Skin of body (tissue), 2 donors: ENCODE data around the gene CDC16. TPM values are rescaled to one million over a fixed set of nuclear protein-coding genes. Genes with fewer than 3 reads are reported as not detected.
"Not testable (repeated sequence)": the region's sequence is repeated elsewhere in the genome, so short reads cannot be mapped to it uniquely, and the experiment has no call there.

Experiments used
- DNase-seq: peaks from one replicate; lab custom pipeline; 2025; lab: John Stamatoyannopoulos, UW
- total RNA-seq: library from RNA; depleted of rRNA; stranded (reverse); fragments of >200 nt; gene quantifications from one replicate; pipeline ENCODE4 v1.2.3, GENCODE V29; 2014

Gene CDC16
- total RNA-seq, 1 donor from 2014 or later = 71.2 TPM

- no peak for DNase-seq
Observed at GRCh38 chr13:114261328-114261965, 26.8 kb downstream of the CDC16 start.

- DNase-seq = no peak
Observed at GRCh38 chr13:114263578-114263977, 28.9 kb downstream of the CDC16 start.

- not testable (repeated sequence) for DNase-seq
Observed at GRCh38 chr13:114264313-114264712, 29.6 kb downstream of the CDC16 start.

GRCh38 chr13:114264886-114265611, 30.4 kb downstream of the CDC16 start:
- DNase-seq = no peak

- no peak for DNase-seq
Observed at GRCh38 chr13:114266241-114266640, 31.5 kb downstream of the CDC16 start.

DNA sequence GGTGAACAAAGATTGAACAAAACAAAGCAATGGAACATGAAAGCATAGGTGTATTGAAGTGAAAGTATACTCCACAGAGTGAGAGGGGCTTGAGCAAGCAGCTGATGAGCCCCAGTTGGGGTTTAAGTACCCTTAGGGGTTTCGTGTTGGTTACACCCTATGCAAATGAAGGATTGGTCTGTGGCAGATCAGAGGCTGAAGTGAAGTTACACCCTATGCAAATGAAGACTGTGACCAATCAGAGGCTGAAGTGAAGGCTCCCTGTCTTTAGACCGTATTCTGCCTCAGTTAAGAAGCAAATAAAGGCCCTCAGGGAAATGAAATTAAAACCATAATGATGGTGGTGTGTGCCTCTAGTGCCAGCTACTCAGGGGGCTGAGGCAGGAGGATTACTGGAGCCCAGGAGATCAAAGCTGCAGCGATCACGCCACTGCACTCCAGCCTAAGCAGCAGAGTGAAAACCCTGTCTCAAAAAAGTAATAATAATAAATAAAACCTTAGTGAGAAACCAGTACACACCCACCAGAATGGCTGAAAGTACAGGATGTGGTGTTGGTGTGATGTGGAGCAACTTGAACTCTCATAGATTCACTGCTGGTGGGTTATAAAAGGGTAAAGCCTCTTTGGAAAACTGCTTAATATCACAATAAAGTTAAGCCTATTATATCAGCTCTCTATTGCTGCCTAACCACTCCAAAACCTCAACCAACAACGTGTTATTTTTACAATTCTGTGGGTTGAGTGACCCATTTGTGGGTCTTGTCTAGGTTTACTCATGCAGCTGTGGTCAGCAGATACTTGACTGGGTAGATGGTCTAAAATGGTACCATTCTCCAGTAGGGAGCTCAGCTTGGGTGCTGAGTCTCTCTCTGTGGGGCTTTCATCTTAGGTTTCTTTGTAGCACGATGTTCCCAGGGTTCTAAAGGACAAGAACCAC, 33.9 kb downstream of the CDC16 start:
- no peak for DNase-seq

DNA sequence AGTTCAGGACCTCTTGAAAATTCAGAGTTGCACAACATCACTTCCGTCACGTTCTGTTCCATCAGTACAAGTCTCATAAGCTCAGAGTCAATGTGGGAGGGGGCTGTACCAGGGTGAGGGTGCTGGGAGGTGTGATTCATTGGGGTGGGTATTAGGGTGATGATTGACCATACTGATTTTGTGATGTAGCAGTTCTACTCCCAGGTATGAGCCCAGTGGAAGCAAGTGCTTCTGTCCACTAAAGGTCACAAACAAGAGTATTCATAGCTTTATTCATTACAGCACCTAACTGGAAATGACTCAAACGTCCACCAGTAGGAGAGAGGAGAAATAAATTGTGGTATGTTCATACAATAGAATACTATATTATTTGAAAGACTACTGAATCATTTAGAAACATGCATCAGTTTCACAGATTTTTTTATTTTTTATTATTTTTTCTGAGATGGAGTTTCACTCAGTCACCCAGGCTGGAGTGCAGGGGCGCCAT, 34.6 kb downstream of the CDC16 start:
- no peak for DNase-seq

- no peak for DNase-seq
Observed at GRCh38 chr13:114272977-114273376, 38.3 kb downstream of the CDC16 start.

GRCh38 chr13:114275304-114275703, 40.6 kb downstream of the CDC16 start:
- DNase-seq = no peak

DNA sequence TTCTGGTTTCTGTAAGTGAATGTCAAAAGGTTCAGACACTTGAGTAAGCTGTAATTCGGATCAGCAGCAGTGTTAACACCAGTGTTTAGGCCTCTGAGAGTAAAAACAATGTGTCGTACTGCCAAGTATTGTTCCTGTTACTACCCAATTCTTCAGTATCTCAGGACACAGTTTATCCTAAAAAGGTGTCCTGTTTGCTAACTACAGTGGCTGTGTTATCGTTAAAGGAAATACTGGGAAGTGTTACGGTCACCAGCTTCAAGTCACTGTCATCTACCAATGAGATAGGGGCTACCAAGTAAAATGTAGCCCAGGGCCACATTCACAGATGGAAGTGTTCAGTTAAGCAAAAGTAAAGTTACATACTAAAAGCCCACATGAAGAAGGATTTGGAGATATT, 44.4 kb downstream of the CDC16 start:
- no peak for DNase-seq

DNA sequence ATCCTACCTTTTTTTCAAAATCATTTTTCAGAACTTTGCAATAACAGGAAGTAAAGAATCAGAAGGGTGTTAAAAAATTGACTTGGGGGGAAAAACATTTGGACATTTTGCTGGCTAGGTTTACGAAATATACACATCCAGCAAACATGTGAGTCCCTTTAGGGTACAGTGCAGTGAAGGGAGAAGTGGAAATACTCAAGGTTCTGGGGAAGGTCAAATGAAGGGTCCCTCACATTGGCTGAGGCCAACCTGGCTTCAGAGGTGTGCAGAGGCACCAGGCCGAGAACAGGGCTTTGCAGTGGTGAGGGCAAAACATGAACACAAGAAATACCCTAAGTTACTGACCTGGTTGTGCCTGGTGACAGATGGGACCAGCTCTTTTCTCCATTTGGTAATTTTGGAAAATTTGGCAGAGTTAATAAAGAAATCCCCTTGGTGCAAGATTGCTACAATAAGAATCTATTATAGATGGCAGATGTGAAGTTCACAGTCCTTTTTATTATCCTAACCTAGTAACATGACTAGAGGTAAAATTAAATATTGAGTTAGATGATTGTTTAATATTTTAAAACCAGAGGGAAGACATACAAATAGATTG, 45.2 kb downstream of the CDC16 start:
- no peak for DNase-seq

DNA sequence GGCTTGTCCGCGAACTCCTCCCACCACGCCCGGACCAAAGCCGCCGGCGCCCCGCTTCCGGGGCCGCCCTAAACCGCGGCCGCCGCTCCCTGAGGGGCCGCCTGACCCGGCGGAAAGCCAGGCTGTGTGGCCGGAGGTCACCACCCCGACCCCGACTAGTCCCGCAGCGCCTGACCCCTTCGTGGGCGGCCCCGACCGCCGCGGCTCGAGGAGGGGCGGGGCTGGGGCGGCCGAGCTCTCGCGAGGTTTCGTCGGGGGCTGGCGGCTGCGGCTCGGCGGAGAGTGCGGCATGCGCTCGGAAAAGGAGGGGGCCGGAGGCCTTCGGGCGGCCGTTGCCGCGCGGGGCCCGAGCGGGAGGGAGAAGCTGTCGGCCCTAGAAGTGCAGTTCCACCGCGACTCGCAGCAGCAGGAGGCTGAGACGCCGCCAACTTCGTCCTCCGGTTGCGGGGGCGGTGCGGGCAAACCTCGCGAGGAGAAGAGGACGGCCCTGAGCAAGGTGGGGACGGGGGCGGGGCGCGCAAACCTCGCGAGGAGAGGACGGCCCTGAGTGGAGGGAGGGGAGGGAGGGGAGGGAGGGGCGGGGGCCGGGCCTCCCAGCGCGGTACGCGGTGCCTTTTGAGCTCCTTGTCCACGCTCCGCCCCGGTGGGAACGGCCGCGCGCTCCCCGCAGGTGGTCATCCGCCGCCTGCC, 46.8 kb downstream of the CDC16 start, which contains the start of gene UPF3A:
TSS of gene UPF3A (plus strand) at position 251 of the 690 bp plus-strand sequence. CDS start at position 290, 39 bp downstream.
- peak; percentile 82 for DNase-seq

DNA sequence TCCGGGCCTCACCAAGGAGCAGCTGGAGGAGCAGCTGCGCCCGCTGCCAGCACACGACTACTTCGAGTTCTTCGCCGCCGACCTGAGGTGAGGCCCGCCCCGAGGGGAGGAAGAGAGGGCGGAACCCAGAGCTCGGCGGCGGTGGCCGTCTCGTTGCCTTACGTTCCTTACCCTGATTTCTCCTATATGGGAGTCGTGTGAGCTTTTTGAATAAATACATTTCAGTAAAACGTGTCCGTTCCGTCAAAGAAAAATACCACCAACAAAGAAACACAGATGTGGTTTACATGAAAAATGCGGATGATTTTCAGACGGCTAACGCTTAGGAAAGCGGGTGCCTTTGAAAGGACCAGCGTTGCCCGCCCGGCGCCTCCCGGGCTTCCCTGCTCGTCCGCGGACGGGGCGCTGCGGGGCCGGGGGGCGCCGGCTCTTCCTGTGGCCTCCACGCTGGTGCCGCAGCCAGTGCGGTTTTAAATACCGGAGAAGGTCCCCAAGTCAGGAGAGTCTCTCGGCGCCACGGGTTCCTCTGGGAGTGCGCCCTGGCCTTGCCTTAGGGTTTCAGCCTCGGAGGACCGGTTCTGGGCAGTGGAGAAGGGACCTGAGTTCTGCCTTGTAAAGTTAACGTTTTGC, 47.5 kb downstream of the CDC16 start:
- DNase-seq = peak; percentile 64

GRCh38 chr13:114283576-114283975, 48.9 kb downstream of the CDC16 start:
- no peak for DNase-seq

- no peak for DNase-seq
Observed at GRCh38 chr13:114284680-114285079, 50.0 kb downstream of the CDC16 start.

DNA sequence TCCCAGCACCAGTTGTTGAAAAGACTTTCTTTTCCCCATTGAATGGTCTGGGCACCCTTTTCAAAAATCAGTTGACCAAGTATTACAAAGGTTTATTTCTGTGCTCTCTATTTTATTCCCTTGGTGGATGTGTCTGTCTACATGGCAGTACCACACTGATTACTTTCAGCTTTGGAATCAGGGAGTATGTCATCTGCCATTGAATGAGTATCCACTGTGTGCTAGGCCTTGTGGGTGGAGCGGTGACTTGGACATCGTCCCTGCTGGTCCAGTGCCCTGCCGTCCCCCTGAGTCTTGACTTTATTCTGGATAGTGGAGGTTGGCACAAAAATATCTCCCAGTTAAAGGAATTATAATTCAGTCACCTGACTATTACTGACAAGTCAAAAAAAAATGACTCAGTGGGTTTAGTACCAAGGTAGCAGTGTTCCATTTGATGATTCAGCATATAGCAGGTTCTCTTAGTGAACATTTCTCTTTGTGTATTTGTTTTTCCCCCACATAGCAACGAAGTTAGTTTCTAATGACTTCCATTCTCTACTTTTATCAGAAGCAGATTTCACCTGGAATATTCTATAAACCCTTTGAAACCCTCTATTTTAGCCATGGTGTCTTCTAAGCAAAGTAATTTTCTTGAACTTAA, 50.6 kb downstream of the CDC16 start:
- no peak for DNase-seq

DNA sequence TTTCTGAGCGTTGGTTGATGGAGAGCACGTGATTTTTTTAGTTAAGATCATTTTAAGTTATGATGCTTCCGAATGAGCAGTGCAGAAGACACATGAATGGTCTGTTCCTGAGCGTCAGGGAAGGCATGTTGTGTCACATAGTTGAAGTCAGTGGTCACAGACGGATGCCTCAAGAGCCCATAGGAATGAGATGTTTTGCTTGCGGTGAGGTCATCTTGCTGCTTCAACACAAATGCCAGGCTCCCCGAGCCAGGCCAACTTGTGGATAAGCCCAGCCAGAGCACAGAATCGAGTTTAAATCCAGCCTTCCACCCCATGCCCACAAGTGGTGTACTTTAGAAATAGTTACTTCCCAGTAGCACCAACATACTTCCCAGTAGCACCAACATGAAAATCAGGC, 52.1 kb downstream of the CDC16 start:
- DNase-seq = no peak

DNA sequence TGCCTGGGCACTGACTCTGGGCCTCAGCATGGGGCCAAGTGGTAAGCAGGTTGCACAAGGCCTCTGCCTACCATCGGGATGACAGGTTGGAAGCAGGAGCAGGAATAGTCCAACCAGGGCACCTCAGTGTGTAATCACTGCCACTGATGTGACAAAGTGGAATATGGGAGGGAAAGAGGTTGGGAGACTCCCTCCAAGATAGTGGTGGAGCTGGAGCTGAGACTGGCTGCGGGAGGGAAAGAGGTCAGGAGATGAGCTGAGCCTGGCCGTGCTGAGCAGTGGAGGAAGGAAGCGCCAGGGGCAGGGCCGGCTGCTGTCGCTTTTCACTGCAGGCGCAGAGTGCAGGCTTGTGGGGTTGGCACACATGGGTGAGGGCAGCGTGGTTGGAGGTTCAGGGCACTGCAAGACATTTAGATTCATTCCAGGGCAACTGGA, 53.5 kb downstream of the CDC16 start:
- no peak for DNase-seq

GRCh38 chr13:114296448-114296847, 61.8 kb downstream of the CDC16 start:
- no peak for DNase-seq

- DNase-seq = no peak
Observed at GRCh38 chr13:114296902-114297301, 62.2 kb downstream of the CDC16 start.
